H9 (cell line): ENCODE data around the gene MRC1. TPM values are rescaled to one million over a fixed set of nuclear protein-coding genes. Genes with fewer than 3 reads are reported as not detected.

Experiments
- DNase-seq: peaks from one replicate; pipeline ENCODE4 v3.0.0-alpha.2; 2017
- H2AFZ ChIP-seq: one replicate; pipeline ENCODE4 v1.6.1; 2013; ENCODE audit warnings: mild to moderate bottlenecking, low read length, control low read depth, moderate library complexity
- H2AK5ac ChIP-seq: 2 replicates; pipeline ENCODE4 v1.6.1; 2013; ENCODE audit warnings: low read length, control low read depth, mixed read lengths; ENCODE audit not compliant: insufficient read length
- H2BK120ac ChIP-seq: one replicate; pipeline ENCODE4 v1.6.1; 2013; ENCODE audit warnings: low read depth, mild to moderate bottlenecking, low read length, control low read depth, inconsistent platforms; ENCODE audit not compliant: poor library complexity, severe bottlenecking
- H2BK12ac ChIP-seq: 2 replicates; pipeline ENCODE4 v1.6.1; 2013; ENCODE audit warnings: low read length, control low read depth, mixed read lengths, low read depth; ENCODE audit not compliant: insufficient read length
- H2BK15ac ChIP-seq: 2 replicates; pipeline ENCODE4 v1.6.1; 2013; ENCODE audit warnings: low read depth, low read length, control low read depth
- H2BK20ac ChIP-seq: one replicate; pipeline ENCODE4 v1.6.1; 2013; ENCODE audit warnings: low read depth, mild to moderate bottlenecking, low read length, control low read depth, inconsistent platforms; ENCODE audit not compliant: poor library complexity, severe bottlenecking
- H2BK5ac ChIP-seq: 2 replicates; pipeline ENCODE4 v1.6.1; 2013; ENCODE audit warnings: low read length, control low read depth, mixed read lengths; ENCODE audit not compliant: insufficient read length
- H3K14ac ChIP-seq: 2 replicates; pipeline ENCODE4 v1.6.1; 2013; ENCODE audit warnings: low read length, control low read depth; ENCODE audit not compliant: insufficient read depth
- H3K18ac ChIP-seq: 2 replicates; pipeline ENCODE4 v1.6.1; 2013; ENCODE audit warnings: low read depth, mild to moderate bottlenecking, mixed read lengths, low read length, control low read depth; ENCODE audit not compliant: insufficient read length
- H3K23ac ChIP-seq: 2 replicates; pipeline ENCODE4 v1.6.1; 2013; ENCODE audit warnings: low read length, control low read depth, mixed read lengths, low read depth; ENCODE audit not compliant: insufficient read length
- H3K23me2 ChIP-seq: 2 replicates; pipeline ENCODE4 v1.6.1; 2013; ENCODE audit warnings: low read depth, mild to moderate bottlenecking, mixed read lengths, low read length, control low read depth; ENCODE audit not compliant: insufficient read length, poor library complexity, severe bottlenecking
- H3K27ac ChIP-seq: 2 replicates; pipeline ENCODE4 v1.5.1; 2013; ENCODE audit warnings: low read length, control low read depth, mixed read lengths, low read depth; ENCODE audit not compliant: insufficient read length
- H3K27me3 ChIP-seq: 2 replicates; pipeline ENCODE4 v1.6.1; 2013; ENCODE audit warnings: low read length, control low read depth, inconsistent platforms; ENCODE audit not compliant: insufficient read depth
- H3K4ac ChIP-seq: 2 replicates; pipeline ENCODE4 v1.6.1; 2013; ENCODE audit warnings: low read depth, mild to moderate bottlenecking, control low read depth, inconsistent platforms, low read length, moderate library complexity
- H3K4me1 ChIP-seq: 2 replicates; pipeline ENCODE4 v1.6.1; 2013; ENCODE audit warnings: low read length, control low read depth, inconsistent platforms; ENCODE audit not compliant: insufficient read depth
- H3K4me2 ChIP-seq: 2 replicates; pipeline ENCODE4 v1.6.1; 2013; ENCODE audit warnings: low read length, control low read depth, mixed read lengths; ENCODE audit not compliant: insufficient read length, insufficient read depth
- H3K56ac ChIP-seq: 2 replicates; pipeline ENCODE4 v1.6.1; 2013; ENCODE audit warnings: low read depth, mild to moderate bottlenecking, mixed read lengths, low read length, control low read depth; ENCODE audit not compliant: insufficient read length
- H3K79me1 ChIP-seq: 2 replicates; pipeline ENCODE4 v1.6.1; 2013; ENCODE audit warnings: low read depth, mild to moderate bottlenecking, moderate library complexity, low read length, control low read depth, inconsistent platforms; ENCODE audit not compliant: insufficient read depth, poor library complexity, severe bottlenecking
- H3K79me2 ChIP-seq: 2 replicates; pipeline ENCODE4 v1.6.1; 2013; ENCODE audit warnings: low read length, control low read depth, inconsistent platforms; ENCODE audit not compliant: insufficient read depth
- H3K9ac ChIP-seq: 2 replicates; pipeline ENCODE4 v1.6.1; 2013; ENCODE audit warnings: low read length, control low read depth, mixed read lengths; ENCODE audit not compliant: insufficient read length; ENCODE audit errors: extremely low read depth
- H3K9me3 ChIP-seq: one replicate; pipeline ENCODE4 v1.6.1; 2013; ENCODE audit warnings: low read depth, low read length, inconsistent platforms; ENCODE audit not compliant: control insufficient read depth
- H3T11ph ChIP-seq: one replicate; pipeline ENCODE4 v1.6.1; 2013; ENCODE audit warnings: mild to moderate bottlenecking, low read length, control low read depth, inconsistent platforms
- H4K20me1 ChIP-seq: one replicate; pipeline ENCODE4 v1.6.1; 2013; ENCODE audit not compliant: control insufficient read depth, insufficient read length, insufficient read depth
- H4K5ac ChIP-seq: 2 replicates; pipeline ENCODE4 v1.6.1; 2013; ENCODE audit warnings: low read depth, mild to moderate bottlenecking, mixed read lengths, low read length, control low read depth; ENCODE audit not compliant: insufficient read length
- H4K8ac ChIP-seq: replicated peaks from 2 replicates; pipeline ENCODE4 v1.6.1; 2013; ENCODE audit warnings: low read length, control low read depth, mixed read lengths, low read depth; ENCODE audit not compliant: insufficient read length
- H4K91ac ChIP-seq: 2 replicates; pipeline ENCODE4 v1.6.1; 2013; ENCODE audit warnings: low read depth, mild to moderate bottlenecking, moderate library complexity, mixed read lengths, low read length, control low read depth; ENCODE audit not compliant: insufficient read length
- H3K27ac Mint-ChIP-seq, 3 experiments: 2 replicates in 2 of 3; 3 replicates in 1 of 3; pipeline ENCODE4 v1.8.0; 2020 to 2021; ENCODE audit warnings: mixed read lengths in 3 of 3, mild to moderate bottlenecking in 1 of 3, moderate library complexity in 1 of 3
- H3K27me3 Mint-ChIP-seq: 2 replicates; pipeline ENCODE4 v1.8.0; 2021; ENCODE audit warnings: low read depth, mild to moderate bottlenecking, moderate library complexity, mixed read lengths
- H3K36me3 Mint-ChIP-seq, 3 experiments: 2 replicates in 2 of 3; 3 replicates in 1 of 3; pipeline ENCODE4 v1.8.0; 2020 to 2021; ENCODE audit warnings: low read depth in 3 of 3, mixed read lengths in 3 of 3; ENCODE audit not compliant: insufficient read depth in 1 of 3
- H3K4me1 Mint-ChIP-seq, 2 experiments: 2 replicates each; pipeline ENCODE4 v1.8.0; 2020; ENCODE audit warnings: mixed read lengths in 2 of 2
- H3K4me3 Mint-ChIP-seq, 2 experiments: 2 replicates in 1 of 2; 3 replicates in 1 of 2; pipeline ENCODE4 v1.8.0; 2020 to 2021; ENCODE audit warnings: mild to moderate bottlenecking in 2 of 2, mixed read lengths in 2 of 2, moderate library complexity in 1 of 2
- H3K9me3 Mint-ChIP-seq, 2 experiments: 2 replicates in 1 of 2; 3 replicates in 1 of 2; pipeline ENCODE4 v1.8.0; 2020; ENCODE audit warnings: mild to moderate bottlenecking in 2 of 2, mixed read lengths in 2 of 2, moderate library complexity in 1 of 2
- WGBS: extraction: QIAGEN DNeasy Blood & Tissue Kit; methylation state at CpG from one replicate; pipeline ENCODE4 v1.1.7; 2013; ENCODE audit warnings: missing lambda C conversion rate, low lambda C conversion rate, mixed read lengths; ENCODE audit not compliant: insufficient read length; ENCODE audit errors: extremely low coverage; 5-methylcytosine and 5-hydroxymethylcytosine counted together
- total RNA-seq: library from RNA; stranded (reverse); gene quantifications from 2 replicates; pipeline ENCODE4 v1.2.1, GENCODE V29; 2021
- TF ChIP-seq, protein P1 (sequence below): fragments of 200-600 bp; sonication (generic); conservative IDR thresholded peaks from 3 replicates; pipeline ENCODE4 v1.8.0; 2021; ENCODE audit warnings: antibody characterized with exemption, mild to moderate bottlenecking

The MRC1 gene
- total RNA-seq, 1 experiment from 2014 or later: not detected

DNA sequence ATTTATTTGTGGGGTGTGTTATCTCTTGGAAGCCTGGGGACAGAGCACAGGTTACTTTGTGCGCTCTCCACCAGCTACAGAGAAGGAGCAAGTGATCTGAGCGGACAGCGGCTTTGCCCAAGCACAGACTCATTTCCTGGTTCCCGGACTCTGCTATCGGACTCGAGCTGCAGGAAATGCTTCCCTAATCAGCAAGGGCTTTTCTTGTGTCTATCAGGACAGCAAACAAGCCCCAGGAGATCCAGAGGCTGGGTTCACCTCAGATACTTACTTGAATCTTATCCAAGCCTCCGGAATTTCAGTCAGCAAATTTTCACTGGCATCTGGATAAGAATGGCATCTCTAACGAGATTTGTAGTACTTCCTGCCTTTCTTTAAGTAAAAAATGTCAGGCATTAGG lies 27.8 kb downstream of the MRC1 start:
- Histone ChIP-seq H2AFZ (peak overlapping the region; percentile 14), H3K4me2 (no peak overlapping the region)

More for the DNA sequence above, 27.8 kb downstream of the MRC1 start:
- no peaks in the 10 kb centered on the region for H3K23me2 ChIP-seq
- peak overlapping the region in 1 of 3 experiments; percentile 35; a peak in 2 of 7 replicates for H3K27ac Mint-ChIP-seq
- no peaks in the 10 kb centered on the region for H3K4me1 ChIP-seq
- no peak overlapping the region for H3K9ac ChIP-seq
- H2BK20ac ChIP-seq: no peak overlapping the region
- H3K79me2 ChIP-seq: no peaks in the 10 kb centered on the region
- no peak overlapping the region for H2AK5ac ChIP-seq
- H3K14ac ChIP-seq: no peak overlapping the region
- no peak overlapping the region for H3T11ph ChIP-seq
- DNase-seq: peak; percentile 61
- no peaks in the 10 kb centered on the region for H3K36me3 Mint-ChIP-seq
- no peak overlapping the region for H4K91ac ChIP-seq
- H3K27me3 Mint-ChIP-seq: peaks cover 2% of the 10 kb centered on the region; the same call in 1 of the 2 replicates
- no peak overlapping the region for H3K23ac ChIP-seq
- no peak overlapping the region for H3K27ac ChIP-seq
- TF ChIP-seq, protein P1, sequence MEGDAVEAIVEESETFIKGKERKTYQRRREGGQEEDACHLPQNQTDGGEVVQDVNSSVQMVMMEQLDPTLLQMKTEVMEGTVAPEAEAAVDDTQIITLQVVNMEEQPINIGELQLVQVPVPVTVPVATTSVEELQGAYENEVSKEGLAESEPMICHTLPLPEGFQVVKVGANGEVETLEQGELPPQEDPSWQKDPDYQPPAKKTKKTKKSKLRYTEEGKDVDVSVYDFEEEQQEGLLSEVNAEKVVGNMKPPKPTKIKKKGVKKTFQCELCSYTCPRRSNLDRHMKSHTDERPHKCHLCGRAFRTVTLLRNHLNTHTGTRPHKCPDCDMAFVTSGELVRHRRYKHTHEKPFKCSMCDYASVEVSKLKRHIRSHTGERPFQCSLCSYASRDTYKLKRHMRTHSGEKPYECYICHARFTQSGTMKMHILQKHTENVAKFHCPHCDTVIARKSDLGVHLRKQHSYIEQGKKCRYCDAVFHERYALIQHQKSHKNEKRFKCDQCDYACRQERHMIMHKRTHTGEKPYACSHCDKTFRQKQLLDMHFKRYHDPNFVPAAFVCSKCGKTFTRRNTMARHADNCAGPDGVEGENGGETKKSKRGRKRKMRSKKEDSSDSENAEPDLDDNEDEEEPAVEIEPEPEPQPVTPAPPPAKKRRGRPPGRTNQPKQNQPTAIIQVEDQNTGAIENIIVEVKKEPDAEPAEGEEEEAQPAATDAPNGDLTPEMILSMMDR: no peak
- H4K8ac ChIP-seq: no peak overlapping the region
- H3K18ac ChIP-seq: no peak overlapping the region
- no peak overlapping the region for H2BK12ac ChIP-seq
- no peak overlapping the region for H3K4ac ChIP-seq
- H2BK5ac ChIP-seq: no peak overlapping the region
- H4K5ac ChIP-seq: no peak overlapping the region
- H3K9me3 Mint-ChIP-seq: no peaks in the 10 kb centered on the region
- no peak overlapping the region for H3K56ac ChIP-seq
- no peaks in the 10 kb centered on the region for H3K9me3 ChIP-seq
- no peaks in the 10 kb centered on the region for H3K27me3 ChIP-seq
- H3K4me1 Mint-ChIP-seq: peaks cover 0 to 9% of the 10 kb centered on the region in 2 experiments; a peak in 2 of 4 replicates
- no peaks in the 10 kb centered on the region for H3K79me1 ChIP-seq
- no peak overlapping the region for H2BK120ac ChIP-seq
- no peaks in the 10 kb centered on the region for H4K20me1 ChIP-seq
- no peak overlapping the region for H3K4me3 Mint-ChIP-seq
- H2BK15ac ChIP-seq: no peak overlapping the region
- no CpG with 5 or more reads among the region's 8 CpGs for WGBS
